G401 (cell line): ENCODE data around the gene GOLGA1. TPM values are rescaled to one million over a fixed set of nuclear protein-coding genes. Genes with fewer than 3 reads are reported as not detected.

ENCODE experiments used
- DNase-seq: peaks from one replicate; pipeline ENCODE4 v3.0.0-alpha.2; 2015; ENCODE audit warnings: low spot score
- in situ Hi-C: cut with HindIII; loops from 2 replicates; pipeline ENCODE4 v1.10.0; 2016; ENCODE audit warnings: low sequenced_read_pairs, mixed read lengths
- total RNA-seq: library from RNA; depleted of rRNA; stranded (reverse); fragments of >200 nt; shearing (Covaris generic); gene quantifications from 2 replicates; pipeline ENCODE4 v1.2.3, GENCODE V29; 2014

The GOLGA1 gene
- total RNA-seq, 1 experiment from 2014 or later = 10.8 TPM

GRCh38 chr9:124868511-124869465, 72.1 kb downstream of the GOLGA1 start:
- in situ Hi-C loops = no loop called here
- DNase-seq = peak; percentile 87

DNA sequence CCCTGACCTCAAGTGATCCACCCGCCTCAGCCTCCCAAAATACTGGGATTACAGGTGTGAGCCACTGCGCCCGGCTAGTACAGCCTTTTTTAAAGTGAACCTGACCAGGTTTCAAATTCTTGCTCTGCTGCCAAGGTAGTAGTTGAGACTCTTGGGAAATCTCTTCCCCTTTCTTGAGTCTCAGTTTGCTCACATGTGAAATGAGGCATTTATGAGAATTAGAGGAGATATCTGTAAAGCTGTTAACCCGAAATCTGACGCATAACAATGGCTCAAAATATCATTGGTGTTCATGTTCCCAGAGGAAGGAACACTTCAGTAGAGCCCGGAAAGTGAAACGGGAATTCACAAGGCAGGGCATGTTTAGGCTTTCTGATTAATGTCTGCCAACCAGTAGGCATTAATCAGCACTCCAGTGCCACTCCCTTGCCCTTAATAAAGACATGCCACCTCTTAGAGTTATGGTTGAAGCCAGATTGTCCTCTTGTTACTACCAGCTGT, 77.5 kb downstream of the GOLGA1 start:
- in situ Hi-C loops = no loop called here
- DNase-seq = no peak

GRCh38 chr9:124861342-124862229, 79.3 kb downstream of the GOLGA1 start, which contains the start of the genes ARPC5L and RPL35:
Gene ARPC5L (plus strand): TSS chr9:124862130. CDS start chr9:124869291, 7,161 bp downstream.
Gene RPL35 (minus strand): TSS chr9:124861957. CDS start chr9:124861912, 45 bp downstream.
- in situ Hi-C loops = no loop called here

DNA sequence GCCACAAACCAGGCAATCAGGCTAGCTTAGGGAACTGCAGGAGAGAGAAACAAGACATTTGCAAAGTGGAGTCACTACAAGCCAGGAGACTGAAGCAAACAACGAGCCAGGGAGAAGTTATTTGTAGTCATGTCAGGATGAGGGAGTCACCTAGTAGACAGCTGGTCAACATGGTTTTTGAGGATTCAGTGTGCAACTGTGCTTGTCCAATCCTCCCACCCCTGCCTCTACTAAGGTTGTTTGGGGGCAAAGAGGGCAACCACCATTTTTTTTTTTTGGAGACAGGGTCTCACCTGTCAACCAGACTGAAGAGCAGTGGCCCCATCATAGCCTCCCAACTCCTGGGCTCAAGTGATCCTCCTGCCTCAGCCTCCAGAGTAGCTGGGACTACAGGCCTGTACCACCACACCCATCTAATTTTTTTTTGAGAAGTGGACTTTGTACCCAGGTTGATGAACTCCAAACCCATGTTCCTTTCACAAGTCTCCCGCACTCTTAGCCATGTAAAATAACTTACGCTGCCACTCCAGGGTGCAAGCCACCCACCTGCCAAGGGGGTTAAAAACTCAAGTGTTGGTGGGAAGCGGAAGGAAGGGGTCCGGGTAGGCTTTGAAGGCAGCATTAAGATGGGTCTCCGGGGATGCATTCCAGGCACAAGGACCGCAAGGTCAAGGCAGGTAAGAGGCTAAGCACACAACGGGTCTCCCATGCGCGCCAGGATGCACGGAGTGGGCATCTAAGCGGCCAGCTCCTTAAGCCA, 80.1 kb downstream of the GOLGA1 start:
- no peak for DNase-seq
- in situ Hi-C loops = no loop called here

More at GRCh38 chr9:124861342-124862229, 79.3 kb downstream of the GOLGA1 start, which contains the start of the genes ARPC5L and RPL35:
- peak; percentile 96 for DNase-seq

DNA sequence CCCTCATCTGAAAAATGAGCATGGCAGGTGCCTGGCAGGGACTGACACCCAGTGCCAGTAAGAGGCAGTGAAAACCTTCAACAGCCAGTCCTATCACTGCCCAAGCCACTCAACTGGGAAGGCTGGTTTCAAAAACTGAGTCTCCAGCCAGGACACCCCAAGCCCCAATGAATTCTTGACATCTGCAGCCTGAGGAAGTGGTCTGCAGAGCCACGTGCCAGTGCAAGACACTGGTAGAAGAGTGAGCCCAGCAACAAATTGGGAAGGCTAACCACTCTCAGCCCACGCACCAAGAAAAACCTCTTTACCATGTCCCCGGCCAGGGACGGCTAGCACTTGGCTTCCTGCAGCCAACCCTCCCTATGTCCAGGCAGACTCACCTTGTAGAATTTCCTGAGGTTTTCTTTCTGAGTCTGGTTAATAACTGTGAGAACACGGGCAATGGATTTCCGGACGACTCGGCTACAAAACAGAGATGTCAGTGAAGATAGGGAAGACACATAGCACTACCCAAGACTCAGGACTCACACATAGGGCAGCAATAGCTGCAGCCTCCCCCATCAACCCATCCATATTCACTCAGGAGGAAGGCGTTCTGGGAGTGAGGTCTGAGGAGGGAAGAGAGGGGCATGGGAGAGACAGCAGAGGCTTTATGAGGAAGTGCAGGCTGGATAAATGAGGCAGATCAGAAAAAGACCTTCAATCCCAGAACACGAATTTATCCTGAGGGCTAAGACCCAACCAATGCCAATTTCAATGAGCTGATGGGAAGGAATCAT, 80.9 kb downstream of the GOLGA1 start:
- no peak for DNase-seq
- in situ Hi-C loops = no loop called here

DNA sequence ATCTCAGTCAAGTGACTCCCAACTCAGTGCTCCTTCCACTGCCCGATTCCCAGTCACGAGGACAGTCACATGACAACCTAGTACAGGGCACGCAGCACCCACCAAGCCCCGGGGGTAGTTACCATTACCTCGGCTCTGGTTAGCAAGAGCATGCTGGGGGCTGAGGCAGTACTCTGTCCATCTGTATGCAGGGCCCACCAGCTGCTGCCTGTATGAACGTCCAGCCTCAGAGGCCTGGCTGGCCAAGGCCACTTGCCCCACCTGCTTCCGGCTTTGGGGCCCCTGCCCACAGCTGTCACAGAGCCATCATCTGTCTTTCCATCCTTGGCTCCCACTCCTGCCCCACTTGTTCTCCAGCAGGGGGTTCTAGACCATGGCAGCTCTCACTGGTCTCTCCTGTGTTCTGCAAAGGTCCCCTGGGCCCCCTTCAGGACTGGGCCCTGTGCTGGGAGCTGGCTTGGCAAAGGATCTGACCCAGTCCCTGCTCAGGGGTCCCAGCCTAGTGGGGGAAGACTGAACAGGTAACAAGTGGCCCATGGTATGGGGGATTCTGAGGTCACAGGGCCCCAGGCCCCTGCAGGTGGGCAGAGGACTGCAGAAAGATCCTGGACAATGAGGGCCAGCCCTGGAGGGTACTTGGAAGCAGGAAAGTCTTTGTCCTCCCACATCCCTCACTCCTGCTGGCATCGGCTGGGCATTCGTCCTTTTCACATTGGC, 82.4 kb downstream of the GOLGA1 start:
- in situ Hi-C loops = no loop called here
- DNase-seq = no peak

- in situ Hi-C loops = no loop called here
- no peak for DNase-seq
These were observed 83.2 kb downstream of the GOLGA1 start for GRCh38 chr9:124857533-124858162.

DNA sequence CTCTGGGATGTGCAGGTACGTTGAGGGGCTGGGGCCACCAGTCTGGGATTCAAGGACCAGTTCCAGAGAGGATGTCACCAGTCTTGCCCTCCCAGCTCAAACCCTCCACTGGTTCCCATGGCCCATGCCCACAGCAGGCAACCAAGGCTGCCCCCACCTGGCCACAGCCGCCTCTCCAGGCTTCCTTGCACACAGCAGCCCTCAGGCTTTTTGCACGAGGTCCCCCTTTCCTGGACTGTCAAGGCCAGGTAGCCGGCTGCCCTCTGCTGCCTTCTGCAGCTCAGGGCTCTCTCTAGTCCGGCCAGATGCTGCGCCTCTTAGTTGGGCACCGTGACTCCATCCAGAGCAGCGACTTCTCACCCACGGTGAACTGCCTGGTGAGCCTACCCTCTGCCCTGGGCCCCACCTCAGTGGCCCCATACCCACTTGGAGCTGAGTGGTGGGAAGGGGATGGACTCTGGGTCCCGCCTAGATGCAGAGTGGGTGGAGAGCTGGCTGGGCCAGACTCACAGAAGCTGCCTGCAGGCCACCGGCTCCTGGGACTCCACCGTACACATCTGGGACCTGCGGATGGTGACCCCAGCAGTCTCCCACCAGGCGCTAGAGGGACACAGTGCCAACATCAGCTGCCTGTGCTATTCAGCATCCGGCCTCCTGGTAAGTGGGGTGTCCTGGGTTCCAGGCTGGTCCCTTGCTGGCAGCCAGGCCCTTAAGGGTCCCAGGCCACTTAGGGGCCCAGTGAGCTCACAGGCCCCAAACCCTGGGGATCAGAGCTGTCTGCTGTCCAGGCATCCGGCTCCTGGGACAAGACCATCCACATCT, 84.7 kb downstream of the GOLGA1 start:
- DNase-seq = peak; percentile 53
- in situ Hi-C loops = no loop called here

DNA sequence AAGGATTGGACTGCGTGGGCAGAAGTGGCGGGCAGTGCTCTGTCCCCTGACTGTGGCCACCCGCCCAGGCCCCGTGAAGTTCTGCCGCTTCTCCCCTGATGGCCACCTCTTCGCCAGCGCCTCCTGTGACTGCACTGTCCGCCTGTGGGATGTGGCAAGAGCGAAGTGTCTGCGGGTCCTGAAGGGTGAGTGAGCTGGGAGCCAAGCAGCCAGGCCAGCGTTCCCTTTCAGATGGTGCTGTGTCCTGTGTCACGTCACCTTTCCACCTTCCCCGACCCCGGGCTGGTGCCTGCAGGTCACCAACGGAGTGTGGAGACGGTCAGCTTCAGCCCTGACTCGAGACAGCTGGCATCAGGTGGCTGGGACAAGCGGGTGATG, 85.3 kb downstream of the GOLGA1 start:
- no peak for DNase-seq
- in situ Hi-C loops = no loop called here

DNA sequence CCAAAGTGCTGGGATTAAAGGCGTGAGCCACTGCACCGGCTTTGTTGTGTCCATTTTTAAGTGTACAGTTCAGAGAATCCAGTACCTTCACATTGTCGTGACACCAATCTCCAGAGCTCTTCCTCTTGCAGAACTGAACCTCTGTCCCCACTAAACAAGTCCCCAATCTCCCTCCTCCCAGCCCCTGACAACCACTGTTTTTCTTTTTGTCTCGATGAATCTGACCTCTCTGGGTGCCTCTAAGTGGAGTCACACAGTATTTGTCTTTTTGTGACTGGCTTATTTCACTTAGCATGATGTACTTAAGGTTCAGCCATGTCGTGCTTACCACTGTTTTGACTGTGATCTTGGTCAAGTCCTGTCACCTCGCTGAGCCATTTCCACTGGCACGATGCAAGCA, 86.1 kb downstream of the GOLGA1 start:
- DNase-seq = no peak
- in situ Hi-C loops = no loop called here

DNA sequence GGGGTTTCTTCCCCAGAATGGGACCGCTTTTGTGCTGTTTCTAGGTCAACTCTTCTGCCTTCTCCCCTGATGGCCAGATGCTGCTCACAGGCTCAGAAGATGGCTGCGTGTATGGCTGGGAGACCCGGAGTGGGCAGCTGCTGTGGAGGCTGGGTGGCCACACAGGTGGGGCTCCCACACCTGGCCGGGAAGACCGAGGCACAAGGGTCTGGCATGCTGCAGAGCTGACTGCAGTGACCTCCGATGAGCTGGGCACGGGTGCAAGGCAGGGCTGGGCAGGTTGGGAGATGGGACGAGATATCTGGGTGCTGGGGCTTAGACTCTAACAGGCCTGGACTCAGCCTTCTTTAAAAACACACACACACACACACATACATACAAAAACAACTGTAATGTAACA, 86.7 kb downstream of the GOLGA1 start:
- DNase-seq = no peak

DNA sequence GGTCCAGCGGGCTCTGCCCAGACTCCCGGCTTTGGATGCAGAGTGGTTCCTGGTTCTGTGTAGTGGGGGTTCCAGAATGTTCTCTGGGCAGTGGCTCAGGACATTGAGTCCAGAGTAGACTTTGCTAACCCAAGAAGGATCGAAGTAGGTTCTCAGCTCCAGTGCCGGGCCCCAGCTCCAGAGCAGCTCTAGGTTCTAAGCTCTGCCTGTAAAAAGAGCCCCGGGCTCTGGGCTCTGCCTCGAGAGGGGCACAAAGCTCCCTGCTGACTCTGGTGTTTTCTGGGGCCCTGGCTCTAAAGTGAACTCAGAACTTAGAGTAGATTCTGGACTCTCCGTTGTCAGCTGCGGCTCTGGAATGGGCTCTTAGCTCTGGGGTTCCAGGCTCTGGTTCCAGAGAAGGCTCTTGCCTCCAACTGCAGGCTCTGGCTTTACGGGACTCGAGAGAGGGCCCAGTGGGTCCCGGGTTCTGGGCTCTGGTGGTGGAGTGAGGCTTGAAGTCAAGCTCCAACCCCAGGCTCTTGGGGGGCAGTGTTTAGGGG, 87.2 kb downstream of the GOLGA1 start:
- in situ Hi-C loops = no loop called here
- no peak for DNase-seq

More for the DNA sequence above, 86.7 kb downstream of the GOLGA1 start:
- in situ Hi-C loops = no loop called here

- DNase-seq = peak; percentile 61
- in situ Hi-C loops = no loop called here
These were observed 87.9 kb downstream of the GOLGA1 start, which contains the start of gene WDR38 for GRCh38 chr9:124852829-124853531. Gene WDR38 (plus strand): TSS chr9:124853460. CDS start chr9:124853532, 72 bp downstream.

- no peak for DNase-seq
- in situ Hi-C loops = no loop called here
These were observed 88.6 kb downstream of the GOLGA1 start for GRCh38 chr9:124852121-124852828.

DNA sequence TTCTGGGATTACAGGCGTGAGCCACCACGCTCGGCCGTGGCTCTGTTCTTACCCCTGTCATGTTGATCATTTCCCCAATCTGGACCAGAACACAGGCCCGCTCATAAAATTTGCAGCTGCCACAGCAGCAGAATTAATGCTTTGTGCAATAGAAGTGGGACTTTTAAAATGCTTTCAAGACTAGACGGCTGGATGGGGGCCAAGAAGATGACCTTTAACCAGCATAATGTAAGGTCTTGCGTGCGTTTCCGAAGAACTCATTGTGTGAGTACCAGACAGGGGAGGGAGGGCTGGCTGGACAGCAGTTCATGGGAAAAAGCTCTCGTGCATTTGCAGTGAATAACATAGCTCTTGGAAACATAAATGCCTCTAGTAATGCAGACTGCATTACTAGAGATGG, 91.1 kb downstream of the GOLGA1 start:
- in situ Hi-C loops = no loop called here
- DNase-seq = no peak
